Mammary epithelial cell (primary cell): ENCODE measurements around the gene FAM217B.

Experiments used
- CTCF ChIP-seq, 2 donors: IDR thresholded peaks in 1 of 2; conservative IDR thresholded peaks in 1 of 2; 2 replicates each; pipeline ENCODE4 v1.5.1; 2011 to 2012; ENCODE audit warnings: inconsistent platforms in 2 of 2, low read length in 2 of 2, mild to moderate bottlenecking in 2 of 2, control low read depth in 1 of 2, low read depth in 1 of 2; ENCODE audit not compliant: insufficient read depth in 1 of 2; ENCODE audit errors: extremely low read depth in 1 of 2
- EZH2 ChIP-seq: IDR thresholded peaks from 2 replicates; pipeline ENCODE4 v1.6.1; 2012; ENCODE audit warnings: low read length, inconsistent platforms, borderline replicate concordance

DNA sequence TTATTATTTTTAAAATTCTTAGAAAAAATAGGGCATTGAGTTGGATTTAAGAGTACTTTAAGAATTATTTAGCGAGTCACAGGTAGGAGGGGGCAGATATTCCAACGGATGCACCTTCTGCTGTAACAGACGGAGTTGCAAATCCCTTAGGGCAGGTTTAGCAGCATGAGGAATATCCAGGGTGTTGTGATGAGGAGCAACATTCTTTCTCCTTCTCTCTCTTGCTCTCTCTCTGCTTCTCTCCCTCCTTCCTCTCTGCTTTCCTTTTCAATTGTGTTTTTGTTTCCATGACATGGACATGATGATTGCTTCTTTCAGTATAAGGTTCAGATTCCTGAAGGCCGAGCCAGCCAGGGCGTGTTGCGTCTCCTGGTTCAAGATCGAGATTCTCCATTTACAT lies 46.9 kb downstream of the FAM217B start:
- TF ChIP-seq CTCF (conservative IDR thresholded peaks at IDR 0.05 in 1 of 2, IDR thresholded peaks at IDR 0.05 in 1 of 2; ENCODE audit: extremely low read depth in 1 of 2, insufficient read depth in 1 of 2, low read depth in 1 of 2, low read length in 2 of 2) (no peak), EZH2 (no peak)
